K562 (cell line): Measurements from ENCODE around the gene TRIM38. TPM values are rescaled to one million over a fixed set of nuclear protein-coding genes. Genes with fewer than 3 reads are reported as not detected.

ENCODE experiments used
- ATF7 ChIP-seq: fragments of 450-650 bp; IDR thresholded peaks from 2 replicates; pipeline ENCODE4 v1.7.1; 2014; ENCODE audit warnings: mild to moderate bottlenecking, moderate library complexity
- CHAMP1 ChIP-seq: fragments of 450-650 bp; IDR thresholded peaks from 2 replicates; pipeline ENCODE4 v1.6.1; 2016; ENCODE audit warnings: mild to moderate bottlenecking
- FOSL1 ChIP-seq: fragments of 200-800 bp; sonication (Bioruptor generic); conservative IDR thresholded peaks from 2 replicates; pipeline ENCODE4 v1.6.1; 2016; ENCODE audit warnings: missing genetic modification characterization, missing compliant biosample characterization
- FOXA3 ChIP-seq, 2 experiments: fragments of 450-650 bp in 1 of 2; sonication (generic) in 1 of 2; formaldehyde crosslinking; IDR thresholded peaks in 1 of 2; conservative IDR thresholded peaks in 1 of 2; 2 replicates each; pipeline versions ENCODE4 v1.4.0 to v1.8.0; 2020 to 2022; ENCODE audit warnings: mild to moderate bottlenecking in 2 of 2, missing genetic modification reagents in 1 of 2
- GTF3C2 ChIP-seq: IDR thresholded peaks from 3 replicates; pipeline ENCODE4 v1.6.1; 2011; ENCODE audit warnings: borderline replicate concordance, mild to moderate bottlenecking, moderate library complexity; ENCODE audit not compliant: insufficient read length; ENCODE audit errors: extremely low read depth
- IFI16 ChIP-seq: fragments of 250-450 bp; sonication (Bioruptor Pico); IDR thresholded peaks from 2 replicates; pipeline ENCODE4 v2.1.2; 2022; ENCODE audit warnings: mild to moderate bottlenecking, inconsistent platforms
- MCM7 ChIP-seq, 2 experiments: fragments of 450-650 bp; IDR thresholded peaks; 2 replicates each; pipeline ENCODE4 v1.6.1; 2016 to 2018
- MTF1 ChIP-seq: fragments of 250-450 bp; sonication (Bioruptor Pico); IDR thresholded peaks from 2 replicates; pipeline ENCODE4 v1.9.0; 2021; ENCODE audit warnings: moderate library complexity, mild to moderate bottlenecking, inconsistent platforms, borderline replicate concordance
- NR2C2 ChIP-seq, 2 experiments: fragments of 200-800 bp in 1 of 2; sonication (Bioruptor generic) in 1 of 2; sonication (generic) in 1 of 2; formaldehyde crosslinking in 1 of 2; IDR thresholded peaks; 2 replicates each; pipeline versions ENCODE4 v1.6.1 to v1.8.0; 2016 to 2022; ENCODE audit warnings: mild to moderate bottlenecking in 1 of 2, missing compliant biosample characterization in 1 of 2, missing genetic modification characterization in 1 of 2, missing genetic modification reagents in 1 of 2
- NUFIP1 ChIP-seq: fragments of 450-650 bp; IDR thresholded peaks from 2 replicates; pipeline ENCODE4 v1.6.1; 2018; ENCODE audit not compliant: partially characterized antibody
- POLR3G ChIP-seq: IDR thresholded peaks from 2 replicates; pipeline ENCODE4 v1.6.1; 2011; ENCODE audit not compliant: insufficient read length, insufficient replicate concordance; ENCODE audit errors: extremely low read depth
- RBBP5 ChIP-seq: fragments of 200-600 bp; sonication (generic); IDR thresholded peaks from 2 replicates; pipeline ENCODE4 v1.6.1; 2012; ENCODE audit warnings: borderline replicate concordance, mild to moderate bottlenecking, low read length, control low read depth, inconsistent platforms; ENCODE audit not compliant: insufficient read depth, poor library complexity, severe bottlenecking
- SUPT5H ChIP-seq: fragments of 450-650 bp; IDR thresholded peaks from 2 replicates; pipeline ENCODE4 v1.6.1; 2016
- ZBTB43 ChIP-seq: sonication (generic); formaldehyde crosslinking; IDR thresholded peaks from 2 replicates; pipeline ENCODE4 v1.8.0; 2023; ENCODE audit warnings: mild to moderate bottlenecking, missing genetic modification reagents
- ZNF444 ChIP-seq: fragments of 250-450 bp; sonication (Bioruptor Pico); IDR thresholded peaks from 2 replicates; pipeline ENCODE4 v1.4.0; 2020; ENCODE audit warnings: mild to moderate bottlenecking, moderate library complexity
- ZNF639 ChIP-seq, 2 experiments: fragments of 200-800 bp in 1 of 2; sonication (Bioruptor generic) in 1 of 2; sonication (generic) in 1 of 2; formaldehyde crosslinking in 1 of 2; IDR thresholded peaks in 1 of 2; conservative IDR thresholded peaks in 1 of 2; 2 replicates each; pipeline versions ENCODE4 v1.5.0 to v1.6.1; 2016 to 2020; ENCODE audit warnings: missing compliant biosample characterization in 1 of 2, missing genetic modification characterization in 1 of 2, missing genetic modification reagents in 1 of 2
- ZNF79 ChIP-seq: fragments of 250-450 bp; sonication (Bioruptor Pico); IDR thresholded peaks from 2 replicates; pipeline ENCODE4 v1.4.0; 2020; ENCODE audit warnings: low read depth, mild to moderate bottlenecking, moderate library complexity
- polyA plus RNA-seq, 8 experiments: library from polyadenylated mRNA; depleted of rRNA in 4 of 8; stranded (reverse) in 5 of 8; unstranded in 3 of 8; fragments of >200 nt; fragmentation: Nextera tagmentation in 2 of 8; fragmentation: Illumina TruSeq in 1 of 8; extraction: Ambion mirVana in 2 of 8; extraction: Trizol in 1 of 8; gene quantifications; 2 replicates each; pipeline versions ENCODE4 v1.2.1 to v1.2.3, GENCODE V29; 2011 to 2014; ENCODE audit warnings: inconsistent platforms in 1 of 8, missing spikeins in 1 of 8
- total RNA-seq, 7 experiments: library from RNA; depleted of rRNA in 6 of 7; stranded (reverse); fragments of >200 nt in 6 of 7; fragmentation: Illumina TruSeq in 2 of 7; extraction: Trizol in 2 of 7; gene quantifications; 2 replicates each; pipeline versions ENCODE4 v1.2.1 to v1.2.3, GENCODE V29; 2011 to 2021; ENCODE audit warnings: low replicate concordance in 1 of 7

Gene TRIM38
- total and polyA plus RNA-seq, 9 of the 15 experiments (the other 6 are each of a cell fraction or from before 2014, with no cell fraction given), result 1.7 to 6.7 (median 6.3) TPM

GRCh38 chr6:26020329-26021000 is 57.9 kb downstream of the TRIM38 start (continued):
- TF ChIP-seq GTF3C2 (no peak), MTF1 (CRISPR knock-in tag) (no peak), CHAMP1 (peak; percentile 91), ATF7 (no peak), RBBP5 (no peak), ZNF444 (CRISPR knock-in tag) (no peak), SUPT5H (peak; percentile 91), MCM7 (IDR thresholded peaks at IDR 0.05) (no peak), IFI16 (CRISPR knock-in tag) (no peak), FOSL1 (tag) (no peak), ZBTB43 (no peak), ZNF639 (CRISPR knock-in tag; conservative IDR thresholded peaks at IDR 0.05 in 1 of 2, IDR thresholded peaks at IDR 0.05 in 1 of 2) (no peak), ZNF79 (no peak), FOXA3 (CRISPR knock-in tag; conservative IDR thresholded peaks at IDR 0.05 in 1 of 2, IDR thresholded peaks at IDR 0.05 in 1 of 2) (no peak), POLR3G (no peak), NUFIP1 (no peak), NR2C2 (CRISPR knock-in tag; IDR thresholded peaks at IDR 0.05) (no peak), NR2C2 (tag; IDR thresholded peaks at IDR 0.05) (peak; percentile 19; the same call in 1 of the 2 replicates)
